ENCODE data around the gene ALPG. TPM values are rescaled to one million over a fixed set of nuclear protein-coding genes. Genes with fewer than 3 reads are reported as not detected.

ALPG gene
- total RNA-seq, 1 experiment from 2014 or later, result 1.2 TPM

GRCh38 chr2:232386740-232387450 lies 19.7 kb upstream of the ALPG start (continued):
- TF ChIP-seq, protein P1, sequence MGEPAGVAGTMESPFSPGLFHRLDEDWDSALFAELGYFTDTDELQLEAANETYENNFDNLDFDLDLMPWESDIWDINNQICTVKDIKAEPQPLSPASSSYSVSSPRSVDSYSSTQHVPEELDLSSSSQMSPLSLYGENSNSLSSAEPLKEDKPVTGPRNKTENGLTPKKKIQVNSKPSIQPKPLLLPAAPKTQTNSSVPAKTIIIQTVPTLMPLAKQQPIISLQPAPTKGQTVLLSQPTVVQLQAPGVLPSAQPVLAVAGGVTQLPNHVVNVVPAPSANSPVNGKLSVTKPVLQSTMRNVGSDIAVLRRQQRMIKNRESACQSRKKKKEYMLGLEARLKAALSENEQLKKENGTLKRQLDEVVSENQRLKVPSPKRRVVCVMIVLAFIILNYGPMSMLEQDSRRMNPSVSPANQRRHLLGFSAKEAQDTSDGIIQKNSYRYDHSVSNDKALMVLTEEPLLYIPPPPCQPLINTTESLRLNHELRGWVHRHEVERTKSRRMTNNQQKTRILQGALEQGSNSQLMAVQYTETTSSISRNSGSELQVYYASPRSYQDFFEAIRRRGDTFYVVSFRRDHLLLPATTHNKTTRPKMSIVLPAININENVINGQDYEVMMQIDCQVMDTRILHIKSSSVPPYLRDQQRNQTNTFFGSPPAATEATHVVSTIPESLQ (CRISPR knock-in tag; IDR thresholded peaks at IDR 0.05), result no peak
- TF ChIP-seq EMX1 (CRISPR knock-in tag; IDR thresholded peaks at IDR 0.05), result no peak
- no peak for TF ChIP-seq ZNF121 (CRISPR knock-in tag; IDR thresholded peaks at IDR 0.05)
- TF ChIP-seq, protein P2, sequence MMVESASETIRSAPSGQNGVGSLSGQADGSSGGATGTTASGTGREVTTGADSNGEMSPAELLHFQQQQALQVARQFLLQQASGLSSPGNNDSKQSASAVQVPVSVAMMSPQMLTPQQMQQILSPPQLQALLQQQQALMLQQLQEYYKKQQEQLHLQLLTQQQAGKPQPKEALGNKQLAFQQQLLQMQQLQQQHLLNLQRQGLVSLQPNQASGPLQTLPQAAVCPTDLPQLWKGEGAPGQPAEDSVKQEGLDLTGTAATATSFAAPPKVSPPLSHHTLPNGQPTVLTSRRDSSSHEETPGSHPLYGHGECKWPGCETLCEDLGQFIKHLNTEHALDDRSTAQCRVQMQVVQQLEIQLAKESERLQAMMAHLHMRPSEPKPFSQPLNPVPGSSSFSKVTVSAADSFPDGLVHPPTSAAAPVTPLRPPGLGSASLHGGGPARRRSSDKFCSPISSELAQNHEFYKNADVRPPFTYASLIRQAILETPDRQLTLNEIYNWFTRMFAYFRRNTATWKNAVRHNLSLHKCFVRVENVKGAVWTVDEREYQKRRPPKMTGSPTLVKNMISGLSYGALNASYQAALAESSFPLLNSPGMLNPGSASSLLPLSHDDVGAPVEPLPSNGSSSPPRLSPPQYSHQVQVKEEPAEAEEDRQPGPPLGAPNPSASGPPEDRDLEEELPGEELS (CRISPR knock-in tag; IDR thresholded peaks at IDR 0.05), result no peak
- TF ChIP-seq, protein P3, sequence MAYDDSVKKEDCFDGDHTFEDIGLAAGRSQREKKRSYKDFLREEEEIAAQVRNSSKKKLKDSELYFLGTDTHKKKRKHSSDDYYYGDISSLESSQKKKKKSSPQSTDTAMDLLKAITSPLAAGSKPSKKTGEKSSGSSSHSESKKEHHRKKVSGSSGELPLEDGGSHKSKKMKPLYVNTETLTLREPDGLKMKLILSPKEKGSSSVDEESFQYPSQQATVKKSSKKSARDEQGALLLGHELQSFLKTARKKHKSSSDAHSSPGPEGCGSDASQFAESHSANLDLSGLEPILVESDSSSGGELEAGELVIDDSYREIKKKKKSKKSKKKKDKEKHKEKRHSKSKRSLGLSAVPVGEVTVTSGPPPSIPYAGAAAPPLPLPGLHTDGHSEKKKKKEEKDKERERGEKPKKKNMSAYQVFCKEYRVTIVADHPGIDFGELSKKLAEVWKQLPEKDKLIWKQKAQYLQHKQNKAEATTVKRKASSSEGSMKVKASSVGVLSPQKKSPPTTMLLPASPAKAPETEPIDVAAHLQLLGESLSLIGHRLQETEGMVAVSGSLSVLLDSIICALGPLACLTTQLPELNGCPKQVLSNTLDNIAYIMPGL (CRISPR knock-in tag; IDR thresholded peaks at IDR 0.05), result peak; percentile 76
- TF ChIP-seq CBFB (CRISPR knock-in tag; IDR thresholded peaks at IDR 0.05; ENCODE audit: low read depth), result no peak; the same call in 1 of the 2 replicates
- TF ChIP-seq NR1H2 (CRISPR knock-in tag; IDR thresholded peaks at IDR 0.05), result no peak
- TF ChIP-seq ZNF671 (CRISPR knock-in tag; IDR thresholded peaks at IDR 0.05), result no peak
- TF ChIP-seq, protein P4, sequence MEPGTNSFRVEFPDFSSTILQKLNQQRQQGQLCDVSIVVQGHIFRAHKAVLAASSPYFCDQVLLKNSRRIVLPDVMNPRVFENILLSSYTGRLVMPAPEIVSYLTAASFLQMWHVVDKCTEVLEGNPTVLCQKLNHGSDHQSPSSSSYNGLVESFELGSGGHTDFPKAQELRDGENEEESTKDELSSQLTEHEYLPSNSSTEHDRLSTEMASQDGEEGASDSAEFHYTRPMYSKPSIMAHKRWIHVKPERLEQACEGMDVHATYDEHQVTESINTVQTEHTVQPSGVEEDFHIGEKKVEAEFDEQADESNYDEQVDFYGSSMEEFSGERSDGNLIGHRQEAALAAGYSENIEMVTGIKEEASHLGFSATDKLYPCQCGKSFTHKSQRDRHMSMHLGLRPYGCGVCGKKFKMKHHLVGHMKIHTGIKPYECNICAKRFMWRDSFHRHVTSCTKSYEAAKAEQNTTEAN (CRISPR knock-in tag; IDR thresholded peaks at IDR 0.05), result no peak
- peak; percentile 61; the same call in 1 of the 2 replicates for TF ChIP-seq ARID4B (CRISPR knock-in tag; IDR thresholded peaks at IDR 0.05; ENCODE audit: borderline replicate concordance)
- peak; percentile 45; the same call in 1 of the 2 replicates for TF ChIP-seq ZNF423 (CRISPR knock-in tag; IDR thresholded peaks at IDR 0.05)
- TF ChIP-seq SOX15 (CRISPR knock-in tag; IDR thresholded peaks at IDR 0.05), result no peak
- peak; percentile 41; the same call in 1 of the 2 replicates for TF ChIP-seq ZNF263 (CRISPR knock-in tag; IDR thresholded peaks at IDR 0.05; ENCODE audit: low read depth)
- TF ChIP-seq GTF2I (CRISPR knock-in tag; conservative IDR thresholded peaks at IDR 0.05), result no peak
- peak; percentile 82; the same call in 1 of the 2 replicates for TF ChIP-seq ATF1 (CRISPR knock-in tag; IDR thresholded peaks at IDR 0.05)
- no peak for TF ChIP-seq OVOL2 (CRISPR knock-in tag; IDR thresholded peaks at IDR 0.05; ENCODE audit: borderline replicate concordance)
- TF ChIP-seq, protein P5, sequence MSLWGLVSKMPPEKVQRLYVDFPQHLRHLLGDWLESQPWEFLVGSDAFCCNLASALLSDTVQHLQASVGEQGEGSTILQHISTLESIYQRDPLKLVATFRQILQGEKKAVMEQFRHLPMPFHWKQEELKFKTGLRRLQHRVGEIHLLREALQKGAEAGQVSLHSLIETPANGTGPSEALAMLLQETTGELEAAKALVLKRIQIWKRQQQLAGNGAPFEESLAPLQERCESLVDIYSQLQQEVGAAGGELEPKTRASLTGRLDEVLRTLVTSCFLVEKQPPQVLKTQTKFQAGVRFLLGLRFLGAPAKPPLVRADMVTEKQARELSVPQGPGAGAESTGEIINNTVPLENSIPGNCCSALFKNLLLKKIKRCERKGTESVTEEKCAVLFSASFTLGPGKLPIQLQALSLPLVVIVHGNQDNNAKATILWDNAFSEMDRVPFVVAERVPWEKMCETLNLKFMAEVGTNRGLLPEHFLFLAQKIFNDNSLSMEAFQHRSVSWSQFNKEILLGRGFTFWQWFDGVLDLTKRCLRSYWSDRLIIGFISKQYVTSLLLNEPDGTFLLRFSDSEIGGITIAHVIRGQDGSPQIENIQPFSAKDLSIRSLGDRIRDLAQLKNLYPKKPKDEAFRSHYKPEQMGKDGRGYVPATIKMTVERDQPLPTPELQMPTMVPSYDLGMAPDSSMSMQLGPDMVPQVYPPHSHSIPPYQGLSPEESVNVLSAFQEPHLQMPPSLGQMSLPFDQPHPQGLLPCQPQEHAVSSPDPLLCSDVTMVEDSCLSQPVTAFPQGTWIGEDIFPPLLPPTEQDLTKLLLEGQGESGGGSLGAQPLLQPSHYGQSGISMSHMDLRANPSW (CRISPR knock-in tag; conservative IDR thresholded peaks at IDR 0.05; ENCODE audit: low read depth), result 0 out of 2 replicates have a peak, but pooled peaks have one; percentile 40
- TF ChIP-seq, protein P6, sequence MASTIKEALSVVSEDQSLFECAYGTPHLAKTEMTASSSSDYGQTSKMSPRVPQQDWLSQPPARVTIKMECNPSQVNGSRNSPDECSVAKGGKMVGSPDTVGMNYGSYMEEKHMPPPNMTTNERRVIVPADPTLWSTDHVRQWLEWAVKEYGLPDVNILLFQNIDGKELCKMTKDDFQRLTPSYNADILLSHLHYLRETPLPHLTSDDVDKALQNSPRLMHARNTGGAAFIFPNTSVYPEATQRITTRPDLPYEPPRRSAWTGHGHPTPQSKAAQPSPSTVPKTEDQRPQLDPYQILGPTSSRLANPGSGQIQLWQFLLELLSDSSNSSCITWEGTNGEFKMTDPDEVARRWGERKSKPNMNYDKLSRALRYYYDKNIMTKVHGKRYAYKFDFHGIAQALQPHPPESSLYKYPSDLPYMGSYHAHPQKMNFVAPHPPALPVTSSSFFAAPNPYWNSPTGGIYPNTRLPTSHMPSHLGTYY (CRISPR knock-in tag; IDR thresholded peaks at IDR 0.05), result no peak
- no peak for TF ChIP-seq HMGA2 (CRISPR knock-in tag; IDR thresholded peaks at IDR 0.05)
- TF ChIP-seq MYBL2 (CRISPR knock-in tag; IDR thresholded peaks at IDR 0.05), result 0 out of 2 replicates have a peak, but pooled peaks have one; percentile 37
- TF ChIP-seq JUN (CRISPR knock-in tag; IDR thresholded peaks at IDR 0.05), result no peak
- peak; percentile 35 for TF ChIP-seq TEAD1 (CRISPR knock-in tag; IDR thresholded peaks at IDR 0.05)
- no peak for TF ChIP-seq KAT7 (CRISPR knock-in tag; IDR thresholded peaks at IDR 0.05; ENCODE audit: borderline replicate concordance)
- TF ChIP-seq TCF7 (CRISPR knock-in tag; IDR thresholded peaks at IDR 0.05; ENCODE audit: low read depth), result no peak

Measured in WTC11 (cell line).